Glomerular endothelial cell (primary cell): ENCODE results near the gene GDPD5. TPM values are rescaled to one million over a fixed set of nuclear protein-coding genes. Genes with fewer than 3 reads are reported as not detected.

Experiments
- DNase-seq: peaks from one replicate; pipeline ENCODE4 v3.0.0-alpha.2; 2011; ENCODE audit warnings: low read depth, low spot score; ENCODE audit errors: extremely low read depth
- total RNA-seq: library from RNA; depleted of rRNA; stranded (reverse); fragments of >200 nt; gene quantifications from 2 replicates; pipeline ENCODE4 v1.2.3, GENCODE V29; 2015

The GDPD5 gene
- total RNA-seq, 1 donor from 2014 or later, result 90.1 TPM

DNA sequence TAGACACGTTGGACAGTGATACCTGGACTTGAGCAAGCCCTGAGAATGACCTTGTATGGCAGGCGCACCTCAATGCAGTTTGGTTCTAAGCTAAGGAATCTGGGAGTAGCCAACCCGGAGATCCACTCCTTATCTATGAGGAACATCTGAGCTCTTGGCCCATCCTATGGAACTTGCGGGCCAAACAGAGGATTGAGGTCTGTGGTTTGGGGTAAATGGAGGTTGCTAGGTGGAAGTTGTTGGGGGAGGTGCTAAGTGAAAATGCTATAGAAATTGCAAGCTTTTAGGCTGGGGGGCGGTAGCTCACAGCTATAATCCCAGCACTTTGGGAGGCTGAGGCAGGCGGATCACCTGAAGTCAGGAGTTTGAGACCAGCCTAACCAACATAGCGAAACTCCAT, 8.9 kb downstream of the GDPD5 start:
- no peak for DNase-seq

DNA sequence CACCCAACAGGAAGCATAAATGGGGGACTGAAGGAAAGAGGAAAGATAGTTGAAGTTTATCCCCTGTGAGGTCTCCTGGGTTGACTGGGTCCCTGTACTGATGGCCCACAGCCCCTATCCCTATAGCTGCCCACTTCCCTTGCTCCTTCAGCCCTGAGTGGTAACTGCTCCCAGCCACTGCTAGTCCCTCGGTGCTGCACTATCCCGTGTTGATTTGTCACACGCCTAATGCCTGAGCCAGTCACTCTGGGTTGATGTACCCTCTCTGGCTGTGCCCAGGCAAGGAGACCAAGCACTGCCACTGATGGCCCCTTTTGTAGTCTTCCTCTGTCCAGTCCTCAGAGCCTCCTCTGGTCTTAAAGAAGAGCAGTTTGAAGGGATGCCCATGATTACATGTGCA, 9.6 kb downstream of the GDPD5 start:
- DNase-seq, result no peak

DNA sequence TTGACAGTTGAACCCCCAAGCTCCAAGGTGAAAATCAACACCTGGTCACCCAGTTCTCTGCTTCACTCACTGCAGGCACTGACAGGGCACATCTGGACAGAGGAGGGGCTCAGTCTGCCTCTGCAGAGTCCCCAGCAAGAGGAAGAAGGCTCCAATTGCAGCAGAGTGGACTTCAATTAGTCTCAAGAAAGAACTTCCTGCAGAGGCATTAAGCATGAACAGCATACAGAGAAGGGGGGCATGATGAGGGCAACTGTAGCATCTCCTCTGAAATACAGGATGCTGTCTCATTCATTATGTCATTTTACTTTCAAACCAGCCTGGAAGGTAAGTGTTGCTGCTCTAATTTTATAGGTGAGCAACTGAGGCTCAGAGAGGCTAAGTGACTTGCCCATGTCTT, 11.1 kb downstream of the GDPD5 start:
- DNase-seq, result no peak

DNA sequence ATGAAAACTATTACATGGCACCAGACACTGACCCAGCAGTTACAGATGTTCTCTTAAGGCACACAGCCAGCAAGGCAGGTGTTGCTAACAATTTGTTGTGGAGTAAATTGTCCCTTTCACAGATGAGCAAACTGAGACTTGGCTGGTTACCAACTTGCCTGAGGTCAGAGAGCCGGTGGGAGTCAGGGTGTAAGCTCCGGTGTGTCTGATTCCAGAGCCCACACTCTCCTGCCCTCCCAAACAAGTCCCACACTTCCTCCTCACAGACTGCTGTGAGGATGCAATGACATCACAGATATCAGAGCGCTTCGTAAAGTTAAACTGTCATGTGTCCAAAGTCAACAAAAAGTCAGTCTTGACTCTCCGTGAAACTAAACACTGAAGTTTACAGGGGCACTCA, 12.5 kb downstream of the GDPD5 start:
- DNase-seq, result no peak

DNA sequence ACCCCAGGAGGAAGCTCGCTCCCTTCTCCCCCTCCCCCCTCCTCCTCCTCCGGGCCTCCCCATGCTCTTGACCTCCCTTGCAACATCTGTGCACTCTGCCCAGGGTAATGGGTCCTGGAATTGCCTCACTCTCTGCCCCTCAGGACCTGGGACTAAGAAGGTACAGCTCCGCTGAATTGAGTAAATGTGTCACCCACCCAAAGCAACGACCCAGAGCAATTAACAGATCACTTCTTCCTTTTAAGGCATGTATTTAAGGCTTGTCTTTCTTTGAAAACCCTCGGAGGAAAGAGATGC, 15.1 kb downstream of the GDPD5 start:
- no peak for DNase-seq

DNA sequence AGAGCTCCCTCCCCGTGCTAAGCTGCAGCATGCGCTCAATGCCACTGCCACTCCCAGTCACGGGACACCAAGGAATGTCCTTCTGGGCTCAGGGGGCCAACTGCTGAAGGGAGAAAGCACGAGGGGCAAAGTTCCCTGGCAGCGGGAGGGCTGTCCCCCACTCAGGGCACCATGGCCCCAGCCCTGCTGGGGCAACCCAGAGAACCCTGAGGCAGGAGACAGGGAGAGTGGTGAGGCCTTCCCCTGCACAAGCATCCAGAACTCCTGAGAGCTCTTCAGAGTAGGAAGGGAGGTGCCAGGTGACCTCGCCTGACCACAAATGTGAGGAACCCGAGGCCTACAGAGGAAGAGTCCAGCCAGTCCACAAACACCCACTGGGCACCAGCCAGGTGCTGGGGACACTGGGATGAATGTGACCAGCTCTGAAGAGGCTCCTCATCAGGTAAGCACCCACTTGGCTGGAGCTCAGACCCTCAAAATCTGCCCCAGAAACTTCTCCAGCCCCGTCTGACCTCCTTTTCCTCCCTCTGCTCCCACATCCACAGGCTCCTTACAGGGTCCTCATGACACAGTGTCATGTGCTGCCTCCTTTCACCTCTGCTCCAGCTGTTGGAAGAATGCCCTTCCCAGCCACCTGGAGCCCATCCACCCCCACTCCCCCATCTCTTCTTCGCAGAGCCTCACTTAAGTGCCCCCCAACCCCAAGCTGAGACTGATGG, 15.6 kb downstream of the GDPD5 start:
- DNase-seq, result no peak

DNA sequence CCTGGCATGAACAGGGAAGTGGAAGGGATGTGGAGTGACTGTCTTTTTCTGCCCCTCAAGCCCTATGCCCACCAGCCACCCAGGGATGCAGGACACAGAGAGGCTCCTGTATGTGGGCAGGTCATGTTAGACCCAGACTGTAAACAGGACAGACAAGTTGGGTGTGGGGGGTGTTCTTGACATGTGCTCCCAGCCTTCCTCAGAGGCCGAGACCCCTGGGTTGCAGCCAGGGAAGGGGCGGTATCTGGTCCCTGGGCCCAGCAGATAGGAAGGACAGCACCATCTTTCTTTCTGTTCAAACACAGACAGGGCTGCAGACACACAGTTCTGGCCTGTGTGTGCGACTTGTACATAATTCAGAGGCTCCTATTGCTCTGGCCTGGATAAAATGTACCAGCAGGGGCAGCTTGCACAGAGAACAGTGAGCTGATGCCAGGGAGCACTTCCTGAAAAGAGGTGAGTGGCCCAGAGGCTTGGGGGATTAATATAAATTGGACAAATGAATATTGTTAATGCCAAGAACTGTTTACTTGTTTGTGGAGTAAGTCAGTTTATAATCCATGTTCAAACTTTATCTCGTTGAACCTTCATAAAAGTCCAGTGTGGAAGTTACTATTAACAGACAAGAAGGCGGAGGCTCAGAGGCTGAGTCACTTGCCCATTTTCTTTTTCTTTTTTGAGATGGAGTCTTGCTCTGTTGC, 16.6 kb downstream of the GDPD5 start:
- no peak for DNase-seq

DNA sequence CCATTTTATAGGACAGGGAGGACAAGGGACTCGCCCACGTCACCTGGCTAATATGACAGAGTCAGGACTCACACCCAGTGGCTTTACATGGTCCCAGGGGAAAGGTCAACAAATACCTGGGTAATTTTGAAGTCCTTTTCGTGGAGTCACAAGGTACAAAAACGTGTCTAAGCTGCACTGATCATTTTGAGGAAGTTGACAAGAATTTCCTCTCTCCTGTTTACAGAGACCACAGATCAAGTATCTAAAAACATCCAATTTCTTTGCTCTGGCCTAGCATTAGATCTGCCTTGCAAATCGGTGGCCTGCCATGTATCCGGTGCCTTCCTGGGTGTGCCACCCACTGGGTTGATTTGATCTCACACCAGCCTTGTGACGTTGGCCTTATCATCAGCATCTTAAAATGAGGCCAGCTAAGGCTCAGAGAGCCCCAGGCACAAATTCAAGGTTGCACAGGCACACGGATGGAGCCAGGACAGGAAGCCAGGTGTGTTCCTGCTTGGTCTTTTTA, 17.6 kb downstream of the GDPD5 start:
- DNase-seq, result no peak

DNA sequence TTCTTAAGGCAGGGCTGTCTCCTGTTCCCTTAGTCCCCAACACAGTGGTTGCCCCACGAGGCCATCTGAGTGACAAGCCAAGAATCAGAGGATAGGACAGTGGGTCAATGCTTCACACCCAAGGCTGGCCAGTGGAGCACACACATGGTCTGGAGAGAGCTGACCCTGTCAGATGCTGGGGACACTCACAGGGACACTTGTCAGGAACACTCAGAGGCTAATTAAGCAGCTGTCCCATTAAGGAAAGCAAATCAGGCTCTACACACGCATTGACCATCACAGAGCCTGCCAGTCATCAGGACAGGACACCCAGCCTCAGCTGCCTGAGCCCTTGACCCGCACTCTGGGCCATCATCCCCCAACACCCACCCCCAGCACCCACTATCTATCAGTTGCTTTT, 18.2 kb downstream of the GDPD5 start:
- no peak for DNase-seq

DNA sequence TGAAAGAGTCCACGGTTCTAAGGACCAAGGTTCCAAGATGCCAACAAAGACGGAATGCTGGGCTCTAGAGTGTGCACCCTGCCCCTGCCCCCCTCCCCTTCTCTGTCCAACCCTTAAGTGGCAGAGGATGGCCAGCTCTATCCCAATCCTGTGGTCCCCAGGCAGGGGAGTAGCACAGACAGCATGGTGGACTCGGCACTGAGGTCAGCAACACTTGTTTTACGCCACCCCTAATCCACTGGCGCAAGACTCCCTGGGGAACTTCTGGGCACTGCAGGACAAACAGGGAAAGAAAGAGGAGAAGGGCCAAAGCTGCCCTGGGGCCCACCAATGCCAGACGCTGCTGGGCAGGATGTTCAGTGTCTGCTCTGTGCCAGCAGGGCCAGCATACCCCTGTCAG, 18.9 kb downstream of the GDPD5 start:
- DNase-seq, result no peak

DNA sequence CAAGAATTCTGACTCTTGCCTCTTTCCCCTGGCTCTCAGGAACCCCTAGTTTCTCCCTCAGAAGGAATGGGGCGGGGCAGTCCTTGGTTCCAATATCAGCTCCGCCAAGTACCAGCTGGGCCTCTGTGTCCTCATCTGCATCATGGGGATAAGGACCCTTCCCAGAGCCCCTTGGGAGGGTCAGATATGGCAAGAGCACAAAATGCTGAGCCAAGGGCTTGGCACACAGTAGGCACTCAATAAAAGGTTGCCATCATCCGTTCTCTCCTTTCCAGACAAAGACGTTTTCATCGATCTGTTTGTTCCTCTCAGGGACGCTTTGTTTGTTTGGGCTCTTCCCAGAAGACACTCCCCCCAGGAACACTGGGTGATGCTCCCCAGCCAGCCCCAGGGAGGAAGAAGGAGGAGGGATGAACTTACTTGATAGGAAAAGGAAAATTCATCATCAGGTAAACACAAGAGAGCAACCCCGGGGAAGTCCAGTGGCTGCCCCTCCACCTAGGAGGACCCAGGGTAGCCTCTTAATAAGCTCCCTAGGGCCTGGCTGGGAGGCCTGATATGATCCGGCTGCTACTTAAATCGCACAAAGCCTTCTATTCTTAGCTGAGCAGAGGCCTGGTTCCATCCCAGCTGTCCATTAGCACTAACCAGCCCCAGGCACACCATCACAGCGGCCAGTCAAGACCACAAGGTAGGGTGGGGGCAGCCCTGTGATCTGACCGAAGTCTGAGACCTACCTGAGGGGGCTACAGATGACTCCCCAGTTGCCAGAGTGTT, 19.6 kb downstream of the GDPD5 start:
- DNase-seq, result no peak

DNA sequence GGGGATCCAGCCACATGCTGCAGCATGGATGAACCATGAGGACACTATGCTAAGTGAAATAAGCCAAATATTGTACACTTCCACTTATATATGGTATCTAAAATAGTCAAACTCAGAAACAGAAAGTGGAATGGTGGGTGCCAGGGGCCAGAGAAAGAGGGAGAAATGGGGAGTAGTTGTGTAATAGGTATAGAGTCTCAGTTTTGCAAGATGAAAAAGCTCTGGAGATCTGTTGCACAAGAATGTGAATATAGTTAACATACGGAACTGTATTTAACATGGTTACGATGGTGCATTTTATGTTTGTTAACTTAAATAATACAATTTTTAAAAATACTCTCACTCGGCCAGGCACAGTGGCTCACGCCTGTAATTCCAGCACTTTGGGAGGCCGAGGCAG, 21.2 kb downstream of the GDPD5 start:
- DNase-seq, result no peak

DNA sequence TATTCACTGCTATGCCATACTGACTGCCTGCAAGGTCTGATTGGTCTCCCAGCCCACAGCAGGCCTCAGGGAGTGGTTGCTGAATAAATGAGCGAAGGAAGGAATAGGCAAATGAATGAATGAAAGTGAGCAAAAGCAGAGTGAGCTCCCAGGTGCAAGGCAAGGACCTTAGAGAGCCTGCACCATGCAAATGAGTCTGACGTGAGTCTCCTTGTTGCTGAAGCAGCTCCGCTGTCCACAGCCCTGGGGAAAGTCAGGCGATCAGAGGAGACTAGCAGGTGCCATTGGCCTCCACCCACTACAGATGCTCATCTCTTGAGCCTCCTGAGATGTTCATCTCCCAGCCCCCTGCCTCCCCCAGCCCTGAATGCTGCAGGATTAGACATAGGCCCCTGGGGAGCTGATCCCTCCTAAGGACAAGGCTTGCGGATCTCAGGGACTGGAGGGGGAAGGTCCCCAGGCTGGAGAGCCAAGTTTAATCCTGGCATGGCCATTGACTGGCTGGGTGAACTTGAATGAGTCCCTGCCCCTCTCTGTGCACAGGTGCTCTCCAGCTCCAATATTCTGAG, 22.1 kb downstream of the GDPD5 start:
- DNase-seq, result no peak

DNA sequence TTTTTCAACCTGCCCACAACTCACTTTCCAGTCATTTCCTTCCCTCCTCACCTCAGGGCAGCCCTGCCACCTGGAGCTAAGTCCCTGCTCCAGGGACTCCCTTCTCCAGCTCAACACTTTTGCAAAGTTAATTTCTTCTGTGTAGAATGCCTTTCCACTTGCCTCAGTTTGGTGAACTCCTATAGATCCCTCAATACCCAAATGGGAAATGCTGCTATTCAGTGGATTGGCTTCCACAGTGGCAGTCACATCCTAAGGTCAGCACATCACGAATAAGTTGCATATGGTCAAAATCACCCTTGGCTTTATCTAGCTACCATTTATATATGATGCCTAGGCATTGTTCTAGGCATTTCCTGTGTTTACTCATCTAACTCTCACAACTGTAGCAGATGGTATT, 23.6 kb downstream of the GDPD5 start:
- no peak for DNase-seq

DNA sequence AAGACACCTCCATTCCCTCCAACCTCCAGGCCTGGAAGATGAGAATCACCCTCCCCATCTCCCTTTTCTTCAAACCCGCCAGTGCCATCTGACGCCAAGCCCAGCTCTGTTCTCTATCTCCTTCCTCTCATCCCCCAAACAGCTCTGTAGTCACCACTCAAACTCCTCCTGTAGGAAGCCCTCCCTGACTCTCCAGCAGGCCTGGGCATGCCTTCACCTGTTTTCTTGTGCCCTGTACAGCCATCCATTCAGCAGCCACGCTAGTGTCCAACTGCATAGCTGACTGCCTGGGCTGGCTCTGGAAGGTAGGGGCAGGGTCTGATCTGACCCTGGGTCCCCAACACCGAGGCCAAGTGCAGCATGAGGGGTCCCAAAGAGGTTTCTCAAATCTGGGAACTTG, 25.0 kb downstream of the GDPD5 start:
- no peak for DNase-seq

DNA sequence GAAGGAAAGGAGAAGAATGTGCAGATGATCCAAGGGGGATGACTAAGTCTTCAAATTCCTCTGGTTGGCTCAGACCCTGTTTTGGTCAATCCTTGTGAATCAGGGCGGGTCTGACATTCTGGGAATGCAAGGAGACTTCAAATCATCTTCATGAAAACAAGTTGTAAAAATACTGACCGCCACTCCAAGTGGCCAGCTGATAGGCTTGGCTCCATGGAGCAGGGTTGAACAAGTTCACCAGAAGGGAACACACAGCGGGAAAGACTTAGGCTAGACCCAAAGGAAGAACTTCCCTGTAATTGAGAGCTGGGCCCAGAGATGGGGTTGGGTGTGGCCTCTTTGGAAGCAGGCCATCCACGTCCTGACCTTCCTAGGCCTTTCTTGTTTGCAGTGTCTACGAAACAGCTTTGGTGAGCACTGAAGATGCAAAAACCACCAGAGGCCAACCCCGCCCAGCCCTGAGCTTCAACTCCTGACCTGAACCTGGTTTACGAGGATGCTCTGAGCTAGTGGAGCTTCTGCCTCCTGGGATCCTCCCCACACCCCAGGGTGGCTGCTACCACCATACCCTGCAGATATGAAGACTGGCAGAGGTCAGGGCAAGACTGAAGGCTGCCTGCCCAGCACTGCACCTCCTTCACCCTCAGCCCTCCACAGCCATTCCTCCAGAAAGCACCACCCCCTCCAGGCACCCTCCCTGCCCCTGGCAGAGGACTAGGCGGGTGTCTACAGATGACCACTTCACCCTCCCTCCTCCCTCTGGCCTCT, 26.1 kb downstream of the GDPD5 start:
- DNase-seq, result no peak

DNA sequence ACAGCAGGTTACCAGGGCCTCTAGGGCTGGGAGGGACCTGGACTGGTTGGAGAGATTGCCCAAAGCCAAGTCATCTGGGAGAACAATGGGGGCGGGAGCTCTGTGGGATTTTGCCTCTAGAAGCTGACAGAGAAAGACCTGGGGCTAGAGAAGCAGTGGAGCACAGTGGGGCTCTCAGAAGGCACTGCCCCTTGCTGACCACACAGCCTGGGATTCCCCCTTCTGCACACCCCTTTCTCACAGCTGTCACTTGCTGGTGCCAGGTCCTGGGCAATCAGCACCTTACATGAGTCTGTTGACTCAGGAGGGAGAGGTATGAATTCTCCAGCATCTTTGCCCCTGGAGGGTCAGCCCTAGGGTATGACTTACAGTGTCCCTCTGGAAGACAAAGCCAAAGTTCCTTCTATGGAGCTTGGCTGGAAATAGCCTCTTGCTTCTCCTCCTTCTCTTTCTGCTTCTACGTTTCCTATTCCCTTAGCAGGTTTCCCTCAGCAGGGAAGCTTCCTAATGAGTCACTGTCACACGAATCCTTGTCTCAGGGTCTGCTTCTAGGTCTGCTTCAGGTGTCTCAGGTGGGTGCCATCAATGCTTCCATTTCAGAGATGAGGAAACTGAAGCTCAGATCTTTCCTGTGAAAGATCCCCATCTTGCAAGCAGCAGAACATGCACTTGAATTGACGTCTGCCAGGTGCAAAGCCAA, 27.0 kb downstream of the GDPD5 start:
- DNase-seq, result no peak

DNA sequence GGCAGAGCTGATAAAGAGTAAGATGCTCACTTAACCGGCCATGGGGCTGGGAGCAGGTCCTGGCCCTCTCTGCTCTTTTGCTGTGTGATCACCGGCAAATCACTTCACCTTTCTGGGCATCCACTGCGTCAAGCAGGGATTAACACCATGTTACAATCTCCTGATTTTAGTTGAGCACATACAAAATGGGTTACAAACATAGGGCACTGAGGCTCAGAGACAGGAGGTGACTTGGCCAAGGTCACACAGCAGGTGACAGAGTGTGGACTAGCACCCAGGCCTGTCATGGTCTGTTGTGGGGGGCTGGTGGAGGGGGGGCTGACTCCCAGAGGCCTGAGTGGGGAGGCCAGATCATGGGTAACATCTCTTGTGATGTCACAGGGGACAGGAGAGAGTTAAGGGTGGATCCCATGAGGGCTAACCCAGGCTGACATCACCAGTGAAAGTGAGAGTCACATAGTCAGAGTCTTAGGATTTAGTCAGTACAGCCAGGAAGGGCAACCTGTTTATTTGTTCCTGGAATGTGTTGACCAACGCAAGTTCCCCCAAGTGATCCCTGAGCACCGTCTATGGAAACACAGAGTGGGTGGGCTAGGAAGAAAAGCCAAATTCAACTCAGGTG, 27.8 kb downstream of the GDPD5 start:
- DNase-seq, result no peak

DNA sequence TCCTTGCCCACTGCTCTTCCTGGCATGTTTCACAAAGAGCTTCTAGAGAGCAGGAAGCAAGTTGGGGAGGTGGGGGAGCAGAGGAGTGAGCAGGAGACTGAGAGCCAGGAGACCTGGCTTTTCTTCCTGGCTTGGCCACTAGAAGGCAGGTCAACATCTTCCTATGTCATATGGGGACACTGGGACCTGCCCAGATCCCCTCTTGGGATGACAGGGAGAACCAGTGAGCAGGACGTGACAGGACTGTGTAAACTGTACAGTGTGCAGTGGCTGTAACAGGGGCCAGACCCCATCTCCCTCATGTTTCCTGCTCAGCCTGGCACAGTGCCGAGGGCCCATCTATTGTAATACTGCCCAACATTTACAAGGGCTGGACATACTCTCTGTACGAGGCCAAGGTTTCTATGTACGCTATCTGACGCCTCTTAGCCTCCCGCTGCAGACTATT, 29.4 kb downstream of the GDPD5 start:
- DNase-seq, result no peak
